Smooth muscle cell (in vitro differentiated cells): ENCODE data around the gene CNOT10. TPM values are rescaled to one million over a fixed set of nuclear protein-coding genes. Genes with fewer than 3 reads are reported as not detected.

Experiments used
- DNase-seq: peaks from one replicate; lab custom pipeline; 2025; ENCODE audit not compliant: unreplicated experiment; lab: John Stamatoyannopoulos, UW
- H2AFZ ChIP-seq: fragments of 200-600 bp; sonication (generic); 2 replicates; pipeline ENCODE4 v1.6.0; 2016; ENCODE audit warnings: antibody characterized with exemption, low read depth, mild to moderate bottlenecking
- H3F3A ChIP-seq: fragments of 200-600 bp; sonication (generic); 2 replicates; pipeline ENCODE4 v1.6.0; 2017; ENCODE audit warnings: antibody characterized with exemption, low read depth
- H3K27ac ChIP-seq: fragments of 200-600 bp; sonication (generic); 2 replicates; pipeline ENCODE4 v1.5.1; 2016; ENCODE audit warnings: low read depth, mild to moderate bottlenecking
- H3K27me3 ChIP-seq: fragments of 200-600 bp; sonication (generic); 2 replicates; pipeline ENCODE4 v1.6.1; 2016; ENCODE audit warnings: low read depth, mild to moderate bottlenecking
- H3K36me3 ChIP-seq: fragments of 200-600 bp; sonication (generic); 2 replicates; pipeline ENCODE4 v1.5.1; 2016; ENCODE audit warnings: low read depth
- H3K4me1 ChIP-seq: fragments of 200-600 bp; sonication (generic); 2 replicates; pipeline ENCODE4 v1.5.1; 2016; ENCODE audit warnings: low read depth
- H3K4me2 ChIP-seq: fragments of 200-600 bp; sonication (generic); 2 replicates; pipeline ENCODE4 v1.6.0; 2016; ENCODE audit warnings: mild to moderate bottlenecking
- H3K4me3 ChIP-seq: fragments of 200-600 bp; sonication (generic); 2 replicates; pipeline ENCODE4 v1.5.1; 2016; ENCODE audit warnings: mild to moderate bottlenecking
- H3K79me2 ChIP-seq: fragments of 200-600 bp; sonication (generic); 2 replicates; pipeline ENCODE4 v1.6.0; 2016; ENCODE audit warnings: low read depth, mild to moderate bottlenecking
- H3K9ac ChIP-seq: fragments of 200-600 bp; sonication (generic); 2 replicates; pipeline ENCODE4 v1.6.0; 2016; ENCODE audit warnings: low read depth
- H3K9me3 ChIP-seq: fragments of 200-600 bp; sonication (generic); replicated peaks from 2 replicates; pipeline ENCODE4 v1.5.1; 2016; ENCODE audit warnings: low read depth
- H4K20me1 ChIP-seq: fragments of 200-600 bp; sonication (generic); 2 replicates; pipeline ENCODE4 v1.6.0; 2016; ENCODE audit warnings: low read depth
- WGBS: methylation state at CpG from one replicate; pipeline ENCODE4 v1.1.7; 2016; ENCODE audit warnings: low lambda C conversion rate; 5-methylcytosine and 5-hydroxymethylcytosine counted together
- polyA plus RNA-seq: library from polyadenylated mRNA; unstranded; fragments of >200 nt; fragmentation: Nextera tagmentation; extraction: Ambion mirVana; gene quantifications from 2 replicates; pipeline ENCODE4 v1.2.1, GENCODE V29; 2016
- total RNA-seq: library from RNA; depleted of rRNA; stranded (reverse); fragments of >200 nt; gene quantifications from 2 replicates; pipeline ENCODE4 v1.2.3, GENCODE V29; 2014
- TF ChIP-seq, protein P1 (sequence below): fragments of 200-600 bp; sonication (generic); IDR thresholded peaks from 2 replicates; pipeline ENCODE4 v1.5.1; 2017; ENCODE audit warnings: borderline replicate concordance, mild to moderate bottlenecking, antibody characterized with exemption; ENCODE audit not compliant: insufficient read depth, poor library complexity, severe bottlenecking

Gene CNOT10
- total and polyA plus RNA-seq, 2 experiments from 2014 or later: 19.4 to 22.9 TPM

DNA sequence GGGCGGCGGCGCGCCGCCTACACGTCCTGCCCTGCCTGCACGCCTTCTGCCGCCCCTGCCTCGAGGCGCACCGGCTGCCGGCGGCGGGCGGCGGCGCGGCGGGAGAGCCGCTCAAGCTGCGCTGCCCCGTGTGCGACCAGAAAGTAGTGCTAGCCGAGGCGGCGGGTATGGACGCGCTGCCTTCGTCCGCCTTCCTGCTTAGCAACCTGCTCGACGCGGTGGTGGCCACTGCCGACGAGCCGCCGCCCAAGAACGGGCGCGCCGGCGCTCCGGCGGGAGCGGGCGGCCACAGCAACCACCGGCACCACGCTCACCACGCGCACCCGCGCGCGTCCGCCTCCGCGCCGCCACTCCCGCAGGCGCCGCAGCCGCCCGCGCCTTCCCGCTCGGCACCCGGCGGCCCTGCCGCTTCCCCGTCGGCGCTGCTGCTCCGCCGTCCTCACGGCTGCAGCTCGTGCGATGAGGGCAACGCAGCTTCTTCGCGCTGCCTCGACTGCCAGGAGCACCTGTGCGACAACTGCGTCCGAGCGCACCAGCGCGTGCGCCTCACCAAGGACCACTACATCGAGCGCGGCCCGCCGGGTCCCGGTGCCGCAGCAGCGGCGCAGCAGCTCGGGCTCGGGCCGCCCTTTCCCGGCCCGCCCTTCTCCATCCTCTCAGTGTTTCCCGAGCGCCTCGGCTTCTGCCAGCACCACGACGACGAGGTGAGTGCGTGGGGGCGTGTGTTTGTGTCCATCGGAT is 133.4 kb downstream of the CNOT10 start:
- Histone ChIP-seq H4K20me1 (no peaks in the 10 kb centered on the region), H3K4me1 (peaks cover 35% of the 10 kb centered on the region), H3K9ac (no peak overlapping the region), H3K36me3 (no peaks in the 10 kb centered on the region), H3K27me3 (peaks cover 35% of the 10 kb centered on the region), H3K9me3 (no peaks in the 10 kb centered on the region), H3K27ac (no peak overlapping the region), H3K79me2 (no peaks in the 10 kb centered on the region), H3K4me3 (peak overlapping the region; percentile 64), H2AFZ (peak overlapping the region; percentile 77), H3K4me2 (peak overlapping the region; percentile 98), H3F3A (peaks cover 14% of the 10 kb centered on the region)
- under 1% methylated on average over 75 of the region's 111 CpGs for WGBS
- no peak for DNase-seq
- TF ChIP-seq, protein P1, sequence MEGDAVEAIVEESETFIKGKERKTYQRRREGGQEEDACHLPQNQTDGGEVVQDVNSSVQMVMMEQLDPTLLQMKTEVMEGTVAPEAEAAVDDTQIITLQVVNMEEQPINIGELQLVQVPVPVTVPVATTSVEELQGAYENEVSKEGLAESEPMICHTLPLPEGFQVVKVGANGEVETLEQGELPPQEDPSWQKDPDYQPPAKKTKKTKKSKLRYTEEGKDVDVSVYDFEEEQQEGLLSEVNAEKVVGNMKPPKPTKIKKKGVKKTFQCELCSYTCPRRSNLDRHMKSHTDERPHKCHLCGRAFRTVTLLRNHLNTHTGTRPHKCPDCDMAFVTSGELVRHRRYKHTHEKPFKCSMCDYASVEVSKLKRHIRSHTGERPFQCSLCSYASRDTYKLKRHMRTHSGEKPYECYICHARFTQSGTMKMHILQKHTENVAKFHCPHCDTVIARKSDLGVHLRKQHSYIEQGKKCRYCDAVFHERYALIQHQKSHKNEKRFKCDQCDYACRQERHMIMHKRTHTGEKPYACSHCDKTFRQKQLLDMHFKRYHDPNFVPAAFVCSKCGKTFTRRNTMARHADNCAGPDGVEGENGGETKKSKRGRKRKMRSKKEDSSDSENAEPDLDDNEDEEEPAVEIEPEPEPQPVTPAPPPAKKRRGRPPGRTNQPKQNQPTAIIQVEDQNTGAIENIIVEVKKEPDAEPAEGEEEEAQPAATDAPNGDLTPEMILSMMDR: no peak

DNA sequence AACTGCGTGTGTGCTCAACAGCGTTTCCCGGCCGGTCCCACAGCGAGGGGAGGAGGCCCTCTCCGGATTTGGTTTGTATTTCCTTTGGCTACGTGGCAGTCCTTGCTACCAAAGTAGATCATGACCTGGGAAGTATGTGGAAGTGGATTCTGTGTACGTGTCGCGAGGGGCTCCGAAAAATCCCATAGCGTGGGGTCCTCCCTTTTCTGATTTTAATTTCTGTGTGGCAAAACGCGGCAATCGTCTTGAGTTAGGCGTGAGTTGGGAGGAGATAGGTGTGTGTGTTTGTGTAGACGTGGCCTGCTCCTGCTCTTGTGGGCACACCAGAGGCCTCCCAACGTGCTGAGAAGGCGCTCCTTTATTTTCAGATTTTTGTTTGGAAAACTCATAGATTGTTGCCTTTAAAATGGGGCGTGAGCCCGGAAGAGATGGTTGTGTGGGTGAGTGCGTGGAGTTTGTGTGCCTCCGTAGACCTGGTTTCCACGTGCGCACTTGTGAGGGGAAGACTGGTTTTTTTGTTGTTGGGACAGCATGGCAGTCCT is 134.1 kb downstream of the CNOT10 start:
- peaks cover 35% of the 10 kb centered on the region for H3K27me3 ChIP-seq
- 7% methylated on average over 25 of the region's 25 CpGs for WGBS
- TF ChIP-seq, protein P1: no peak

DNA sequence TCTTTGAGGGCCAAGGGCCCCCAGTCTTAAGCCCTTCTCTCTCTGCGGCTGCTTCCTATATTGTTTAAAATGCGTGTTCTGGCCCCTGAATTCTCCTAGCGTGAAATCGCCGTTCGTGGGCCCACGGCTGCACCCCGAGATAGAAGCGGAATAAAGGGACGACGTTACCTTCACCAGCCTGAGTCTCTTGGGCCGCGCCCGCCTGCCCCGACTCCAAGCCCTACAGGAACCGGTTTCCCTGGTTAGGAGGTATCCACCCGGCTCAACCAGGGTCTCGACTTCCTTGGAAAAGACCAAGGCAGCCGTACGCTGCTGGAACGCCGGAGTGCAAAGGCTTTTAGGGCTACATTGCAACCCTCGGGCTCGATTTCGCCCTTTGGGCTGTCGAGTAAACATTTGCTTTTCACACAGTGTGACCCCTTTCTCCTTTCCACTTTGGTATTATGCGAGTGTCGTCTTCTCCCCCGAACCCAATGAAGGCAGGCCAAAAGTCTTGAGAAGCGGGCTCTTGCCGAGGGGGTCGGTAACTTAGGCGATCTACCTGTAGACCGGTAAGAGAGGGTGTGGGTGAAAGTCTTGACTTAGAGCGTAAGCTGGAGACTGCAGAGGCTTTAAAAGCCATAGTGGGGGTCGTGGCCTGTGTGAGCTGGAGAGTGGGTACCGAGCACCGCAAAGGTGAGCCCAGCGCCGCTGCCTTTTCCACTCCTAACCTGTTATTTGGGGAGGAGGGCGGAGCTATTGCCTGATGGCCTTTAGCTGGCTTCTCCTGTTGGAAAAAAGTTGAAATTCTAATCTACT is 134.8 kb downstream of the CNOT10 start:
- H3K4me1 ChIP-seq: peaks cover 21% of the 10 kb centered on the region
- no peak overlapping the region for H3K27ac ChIP-seq
- H3K9me3 ChIP-seq: no peaks in the 10 kb centered on the region
- DNase-seq: no peak
- H2AFZ ChIP-seq: peak overlapping the region; percentile 17
- WGBS: 25% methylated on average over 41 of the region's 41 CpGs
- H3K36me3 ChIP-seq: no peaks in the 10 kb centered on the region
- peaks cover 35% of the 10 kb centered on the region for H3K27me3 ChIP-seq
- TF ChIP-seq, protein P1: no peak
- peaks cover 11% of the 10 kb centered on the region for H3F3A ChIP-seq
- H4K20me1 ChIP-seq: no peaks in the 10 kb centered on the region
- H3K4me2 ChIP-seq: peak overlapping the region; percentile 98
- peak overlapping the region; percentile 64 for H3K4me3 ChIP-seq
- H3K9ac ChIP-seq: no peak overlapping the region
- peaks cover 5% of the 10 kb centered on the region for H3K79me2 ChIP-seq

More for the DNA sequence above, 134.1 kb downstream of the CNOT10 start:
- peak overlapping the region; percentile 64 for H3K4me3 ChIP-seq
- H3F3A ChIP-seq: peaks cover 11% of the 10 kb centered on the region
- H3K36me3 ChIP-seq: no peaks in the 10 kb centered on the region
- peaks cover 28% of the 10 kb centered on the region for H3K4me1 ChIP-seq
- H2AFZ ChIP-seq: peak overlapping the region; percentile 77
- H3K4me2 ChIP-seq: peak overlapping the region; percentile 98
- DNase-seq: no peak
- no peak overlapping the region for H3K9ac ChIP-seq
- no peak overlapping the region for H3K27ac ChIP-seq
- H3K9me3 ChIP-seq: no peaks in the 10 kb centered on the region
- H3K79me2 ChIP-seq: no peaks in the 10 kb centered on the region
- H4K20me1 ChIP-seq: no peaks in the 10 kb centered on the region
